ENCODE data around the gene TNXB.
"Not testable (repeated sequence)": the region's sequence is repeated elsewhere in the genome, so short reads cannot be mapped to it uniquely, and the experiment has no call there.

TNXB gene

GRCh38 chr6:32112431-32112980, 3.4 kb upstream of the TNXB start:
- no peak for DNase-seq

- no peak for DNase-seq
Observed at GRCh38 chr6:32111424-32112066, 2.4 kb upstream of the TNXB start.

- DNase-seq, result no peak
Observed at GRCh38 chr6:32110632-32111031, 1.5 kb upstream of the TNXB start.

- DNase-seq, result no peak
Observed at GRCh38 chr6:32109765-32110160, 625 bp upstream of the TNXB start.

GRCh38 chr6:32108727-32109113, 418 bp downstream of the TNXB start:
- no peak for DNase-seq

GRCh38 chr6:32108094-32108627, 977 bp downstream of the TNXB start:
- no peak for DNase-seq

GRCh38 chr6:32107406-32107805, 1.7 kb downstream of the TNXB start:
- DNase-seq, result no peak

- no peak for DNase-seq
Observed at GRCh38 chr6:32105433-32105832, 3.7 kb downstream of the TNXB start.

GRCh38 chr6:32102255-32102654, 6.9 kb downstream of the TNXB start:
- DNase-seq, result no peak

- DNase-seq, result not testable (repeated sequence)
Observed at GRCh38 chr6:32100251-32100650, 8.9 kb downstream of the TNXB start.

GRCh38 chr6:32097364-32097763, 11.8 kb downstream of the TNXB start:
- DNase-seq, result no peak

- DNase-seq, result no peak
Observed at GRCh38 chr6:32096394-32097258, 12.5 kb downstream of the TNXB start.

- DNase-seq, result no peak
Observed at GRCh38 chr6:32096087-32096393, 13.1 kb downstream of the TNXB start.

- DNase-seq, result no peak
Observed at GRCh38 chr6:32095338-32096086, 13.6 kb downstream of the TNXB start.

- DNase-seq, result no peak
Observed at GRCh38 chr6:32092760-32093497, 16.2 kb downstream of the TNXB start.

GRCh38 chr6:32089082-32089828, 19.9 kb downstream of the TNXB start:
- no peak for DNase-seq

GRCh38 chr6:32088487-32089049, 20.6 kb downstream of the TNXB start:
- no peak for DNase-seq

GRCh38 chr6:32087574-32088486, 21.3 kb downstream of the TNXB start:
- peak; percentile 65 to 74 for DNase-seq

GRCh38 chr6:32086661-32087573, 22.2 kb downstream of the TNXB start:
- no peak for DNase-seq

Measured in CD4-positive, alpha-beta T cell treated with Interleukin-4 for 1 hour (primary cell).